MM.1S (cell line): Measurements from ENCODE around the gene VRK2.

Source experiments
- DNase-seq: peaks from one replicate; pipeline ENCODE4 v3.0.0-alpha.2; 2015
- H2AFZ ChIP-seq: fragments of 300-600 bp; sonication (generic); 2 replicates; pipeline ENCODE4 v1.6.0; 2016; ENCODE audit warnings: antibody characterized with exemption, low read length
- H3F3A ChIP-seq: fragments of 300-600 bp; sonication (generic); 2 replicates; pipeline ENCODE4 v1.6.1; 2016; ENCODE audit warnings: mild to moderate bottlenecking, antibody characterized with exemption, low read length, moderate library complexity, mixed read lengths; ENCODE audit not compliant: insufficient read depth
- H3K27ac ChIP-seq: fragments of 300-600 bp; sonication (generic); 2 replicates; pipeline ENCODE4 v1.5.1; 2016; ENCODE audit warnings: mild to moderate bottlenecking, low read length
- H3K27me3 ChIP-seq: fragments of 300-600 bp; sonication (generic); replicated peaks from 2 replicates; pipeline ENCODE4 v1.6.0; 2016; ENCODE audit warnings: low read length; ENCODE audit not compliant: insufficient read depth
- H3K36me3 ChIP-seq: fragments of 300-600 bp; sonication (generic); replicated peaks from 2 replicates; pipeline ENCODE4 v1.6.1; 2016; ENCODE audit warnings: mild to moderate bottlenecking, low read length, mixed read lengths; ENCODE audit not compliant: insufficient read depth
- H3K4me1 ChIP-seq: fragments of 300-600 bp; sonication (generic); 2 replicates; pipeline ENCODE4 v1.6.1; 2016; ENCODE audit warnings: low read length, mixed read lengths
- H3K4me2 ChIP-seq: fragments of 300-600 bp; sonication (generic); 2 replicates; pipeline ENCODE4 v1.6.0; 2016; ENCODE audit warnings: low read depth, low read length
- H3K4me3 ChIP-seq: fragments of 300-600 bp; sonication (generic); 2 replicates; pipeline ENCODE4 v1.5.1; 2016; ENCODE audit warnings: low read length, mixed read lengths
- H3K79me2 ChIP-seq: fragments of 300-600 bp; sonication (generic); 2 replicates; pipeline ENCODE4 v1.6.1; 2016; ENCODE audit warnings: mixed run types, low read length, mixed read lengths
- H3K9ac ChIP-seq: fragments of 300-600 bp; sonication (generic); 2 replicates; pipeline ENCODE4 v1.6.1; 2016; ENCODE audit warnings: low read length, mixed read lengths
- H3K9me2 ChIP-seq: fragments of 300-600 bp; sonication (generic); replicated peaks from 2 replicates; pipeline ENCODE4 v1.6.1; 2016; ENCODE audit warnings: mild to moderate bottlenecking, low read length, mixed read lengths; ENCODE audit not compliant: insufficient read depth
- H3K9me3 ChIP-seq: fragments of 300-600 bp; sonication (generic); replicated peaks from 2 replicates; pipeline ENCODE4 v1.6.1; 2016; ENCODE audit warnings: mild to moderate bottlenecking, low read length, mixed read lengths; ENCODE audit not compliant: insufficient read depth
- H4K20me1 ChIP-seq: fragments of 300-600 bp; sonication (generic); 2 replicates; pipeline ENCODE4 v1.6.1; 2016; ENCODE audit warnings: mild to moderate bottlenecking, low read length, moderate library complexity, mixed read lengths; ENCODE audit not compliant: insufficient read depth
- EZH2 ChIP-seq: fragments of 300-600 bp; sonication (generic); optimal IDR thresholded peaks from 2 replicates; pipeline ENCODE3; 2017; ENCODE audit warnings: low read depth, mild to moderate bottlenecking, antibody characterized with exemption, low read length, mixed read lengths
- EZH2phosphoT487 ChIP-seq: fragments of 300-600 bp; sonication (generic); IDR thresholded peaks from 2 replicates; pipeline ENCODE4 v1.6.1; 2018; ENCODE audit warnings: antibody characterized with exemption, low read length
- TF ChIP-seq, protein P1 (sequence below): fragments of 300-600 bp; sonication (generic); IDR thresholded peaks from 2 replicates; pipeline ENCODE4 v1.5.1; 2016; ENCODE audit warnings: antibody characterized with exemption, low read length, mixed read lengths

VRK2 gene

DNA sequence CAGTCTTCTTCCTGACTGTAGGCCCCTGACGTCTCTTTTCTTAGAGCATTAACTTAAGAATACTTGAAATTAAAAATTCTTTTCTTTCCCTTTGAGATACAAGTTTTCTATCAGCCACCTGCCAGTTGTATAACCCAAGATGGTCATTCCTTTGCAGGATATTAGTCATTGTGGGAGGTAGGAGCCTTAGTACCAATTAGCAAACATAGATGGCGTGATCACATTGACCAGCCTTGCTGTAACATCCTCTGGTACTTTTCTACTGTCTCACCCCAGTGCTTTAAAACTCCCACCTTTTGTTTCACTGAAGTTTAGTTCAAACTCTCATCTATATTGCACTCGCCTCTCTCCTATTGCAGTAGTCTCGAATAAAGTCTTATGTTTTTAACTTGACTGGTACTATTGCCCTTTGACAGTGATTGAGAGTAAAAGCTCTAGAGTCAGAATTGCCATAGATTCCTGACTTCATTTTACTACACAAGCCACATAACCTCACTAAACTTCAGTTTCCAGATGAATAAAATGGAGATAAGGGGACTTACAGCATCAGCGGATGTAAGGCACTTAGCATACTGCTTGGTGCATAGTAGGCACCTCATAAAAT is 74.1 kb downstream of the VRK2 start:
- no peaks in the 10 kb centered on the region for H3K36me3 ChIP-seq
- DNase-seq, result no peak
- H3K79me2 ChIP-seq, result no peaks in the 10 kb centered on the region
- H4K20me1 ChIP-seq, result no peaks in the 10 kb centered on the region
- TF ChIP-seq EZH2 (no peak), EZH2phosphoT487 (no peak)
- TF ChIP-seq, protein P1, sequence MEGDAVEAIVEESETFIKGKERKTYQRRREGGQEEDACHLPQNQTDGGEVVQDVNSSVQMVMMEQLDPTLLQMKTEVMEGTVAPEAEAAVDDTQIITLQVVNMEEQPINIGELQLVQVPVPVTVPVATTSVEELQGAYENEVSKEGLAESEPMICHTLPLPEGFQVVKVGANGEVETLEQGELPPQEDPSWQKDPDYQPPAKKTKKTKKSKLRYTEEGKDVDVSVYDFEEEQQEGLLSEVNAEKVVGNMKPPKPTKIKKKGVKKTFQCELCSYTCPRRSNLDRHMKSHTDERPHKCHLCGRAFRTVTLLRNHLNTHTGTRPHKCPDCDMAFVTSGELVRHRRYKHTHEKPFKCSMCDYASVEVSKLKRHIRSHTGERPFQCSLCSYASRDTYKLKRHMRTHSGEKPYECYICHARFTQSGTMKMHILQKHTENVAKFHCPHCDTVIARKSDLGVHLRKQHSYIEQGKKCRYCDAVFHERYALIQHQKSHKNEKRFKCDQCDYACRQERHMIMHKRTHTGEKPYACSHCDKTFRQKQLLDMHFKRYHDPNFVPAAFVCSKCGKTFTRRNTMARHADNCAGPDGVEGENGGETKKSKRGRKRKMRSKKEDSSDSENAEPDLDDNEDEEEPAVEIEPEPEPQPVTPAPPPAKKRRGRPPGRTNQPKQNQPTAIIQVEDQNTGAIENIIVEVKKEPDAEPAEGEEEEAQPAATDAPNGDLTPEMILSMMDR, result no peak
- H3K27ac ChIP-seq, result no peak overlapping the region
- no peak overlapping the region for H3K4me2 ChIP-seq
- H3F3A ChIP-seq, result no peaks in the 10 kb centered on the region
- H3K27me3 ChIP-seq, result no peaks in the 10 kb centered on the region
- H3K9ac ChIP-seq, result no peak overlapping the region
- no peak overlapping the region for H3K4me3 ChIP-seq
- no peak overlapping the region for H2AFZ ChIP-seq
- no peaks in the 10 kb centered on the region for H3K9me3 ChIP-seq
- no peaks in the 10 kb centered on the region for H3K9me2 ChIP-seq
- H3K4me1 ChIP-seq, result no peaks in the 10 kb centered on the region

DNA sequence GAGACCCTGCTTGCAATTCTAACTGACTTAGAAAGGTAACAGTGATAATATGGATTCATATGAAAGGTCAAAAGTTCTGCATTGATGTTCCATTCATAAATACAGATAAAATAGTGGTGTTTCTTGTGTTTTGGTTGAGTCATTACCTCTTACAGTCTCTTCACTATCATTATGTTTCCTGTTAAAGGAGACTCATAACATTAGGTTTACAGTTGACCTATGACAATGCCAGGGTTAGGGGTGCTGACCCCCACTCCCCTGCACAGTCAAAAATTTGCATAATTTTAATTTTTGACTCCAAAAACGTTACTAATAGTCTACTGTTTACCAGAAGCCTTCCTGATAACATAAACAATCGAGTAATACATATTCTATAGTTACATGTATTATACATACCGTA is 75.4 kb downstream of the VRK2 start:
- H3K79me2 ChIP-seq, result no peaks in the 10 kb centered on the region

GRCh38 chr2:58122540-58122939 is 75.9 kb downstream of the VRK2 start:
- TF ChIP-seq, protein P1, result no peak
- TF ChIP-seq EZH2phosphoT487, result no peak
- no peak for TF ChIP-seq EZH2
- no peak overlapping the region for H2AFZ ChIP-seq
- H3K9ac ChIP-seq, result no peak overlapping the region
- no peak overlapping the region for H3K4me3 ChIP-seq
- no peaks in the 10 kb centered on the region for H3K9me2 ChIP-seq
- no peaks in the 10 kb centered on the region for H3K79me2 ChIP-seq
- no peaks in the 10 kb centered on the region for H4K20me1 ChIP-seq
- DNase-seq, result no peak
- H3K27me3 ChIP-seq, result no peaks in the 10 kb centered on the region
- no peaks in the 10 kb centered on the region for H3F3A ChIP-seq
- H3K36me3 ChIP-seq, result no peaks in the 10 kb centered on the region
- no peak overlapping the region for H3K27ac ChIP-seq
- no peak overlapping the region for H3K4me2 ChIP-seq
- H3K4me1 ChIP-seq, result no peaks in the 10 kb centered on the region
- no peaks in the 10 kb centered on the region for H3K9me3 ChIP-seq

More for the DNA sequence above, 75.4 kb downstream of the VRK2 start:
- H3K36me3 ChIP-seq, result no peaks in the 10 kb centered on the region
- no peaks in the 10 kb centered on the region for H3K27me3 ChIP-seq
- no peaks in the 10 kb centered on the region for H4K20me1 ChIP-seq
- no peaks in the 10 kb centered on the region for H3K9me2 ChIP-seq
- H3K9me3 ChIP-seq, result no peaks in the 10 kb centered on the region
- no peaks in the 10 kb centered on the region for H3F3A ChIP-seq
- no peaks in the 10 kb centered on the region for H3K4me1 ChIP-seq
- no peak overlapping the region for H3K4me2 ChIP-seq
- H3K9ac ChIP-seq, result no peak overlapping the region
- H3K4me3 ChIP-seq, result no peak overlapping the region
- TF ChIP-seq EZH2phosphoT487, result no peak
- TF ChIP-seq, protein P1, result no peak
- no peak for TF ChIP-seq EZH2
- no peak overlapping the region for H3K27ac ChIP-seq
- H2AFZ ChIP-seq, result no peak overlapping the region
- no peak for DNase-seq
